Measurements from ENCODE around the gene MRPS6.

The MRPS6 gene

DNA sequence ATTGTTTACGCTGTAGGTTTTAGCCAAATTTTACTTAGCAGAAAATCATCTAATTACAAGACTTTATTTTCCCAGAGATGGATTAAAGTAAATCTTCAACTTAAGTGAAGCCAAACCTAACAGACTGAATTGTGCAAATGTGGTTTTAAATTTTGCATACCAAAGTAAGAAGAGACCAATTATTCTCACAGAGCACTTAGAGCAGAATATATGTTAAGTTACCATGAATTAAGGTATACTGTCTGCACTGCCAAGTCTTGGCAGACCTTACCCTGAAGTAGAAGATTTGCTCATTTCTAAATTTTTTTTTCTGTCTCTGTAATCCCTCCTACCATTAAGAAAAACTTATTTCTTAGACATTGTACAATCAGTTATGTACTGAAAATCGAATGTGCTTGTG is 24.1 kb downstream of the MRPS6 start:
- TF ChIP-seq GATA2 (IDR thresholded peaks at IDR 0.05; ENCODE audit: low read depth, low read length) (no peak), GATA3 (IDR thresholded peaks at IDR 0.05; ENCODE audit: low read depth, low read length) (no peak)

DNA sequence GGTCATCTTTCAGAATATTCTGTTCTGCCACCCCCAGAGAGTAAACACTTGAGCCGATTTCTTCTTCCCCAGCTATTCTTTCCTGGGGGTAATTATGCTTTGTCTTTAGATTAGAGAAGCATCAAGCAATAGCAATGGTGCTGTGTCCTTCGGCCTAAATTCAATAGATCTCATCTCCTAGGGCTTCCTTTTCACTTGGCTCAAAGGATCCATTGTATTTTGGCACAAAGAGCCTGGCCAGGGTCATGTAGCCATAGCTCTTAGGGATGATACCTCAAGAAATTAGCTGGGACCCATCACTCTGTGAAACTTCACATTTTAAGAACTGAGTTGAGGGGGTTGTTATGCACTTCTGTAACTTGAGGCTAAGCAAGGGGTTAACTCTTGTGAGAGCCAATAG is 27.0 kb downstream of the MRPS6 start:
- TF ChIP-seq GATA2 (IDR thresholded peaks at IDR 0.05; ENCODE audit: low read depth, low read length) (no peak), GATA3 (IDR thresholded peaks at IDR 0.05; ENCODE audit: low read depth, low read length) (no peak)

DNA sequence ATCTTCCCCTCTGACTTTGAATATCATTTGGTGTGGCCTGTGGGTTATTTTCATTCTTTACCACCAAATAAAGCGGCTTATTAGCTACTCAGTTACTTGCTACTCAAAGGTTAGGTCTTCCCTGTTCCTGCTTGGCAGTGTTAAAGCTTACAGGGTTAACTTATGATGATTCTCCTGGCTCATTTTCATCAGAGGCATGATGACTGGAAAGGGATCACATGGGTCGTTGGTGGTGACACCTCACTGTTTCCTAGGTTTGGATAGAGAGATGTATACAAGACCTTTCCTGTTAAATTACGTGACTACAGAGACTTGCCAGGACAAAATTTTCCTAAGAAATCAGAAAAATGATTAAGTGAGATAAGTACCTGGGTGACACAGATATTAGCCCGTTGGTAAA is 27.4 kb downstream of the MRPS6 start:
- TF ChIP-seq GATA2 (IDR thresholded peaks at IDR 0.05; ENCODE audit: low read depth, low read length) (no peak), GATA3 (IDR thresholded peaks at IDR 0.05; ENCODE audit: low read depth, low read length) (no peak)

DNA sequence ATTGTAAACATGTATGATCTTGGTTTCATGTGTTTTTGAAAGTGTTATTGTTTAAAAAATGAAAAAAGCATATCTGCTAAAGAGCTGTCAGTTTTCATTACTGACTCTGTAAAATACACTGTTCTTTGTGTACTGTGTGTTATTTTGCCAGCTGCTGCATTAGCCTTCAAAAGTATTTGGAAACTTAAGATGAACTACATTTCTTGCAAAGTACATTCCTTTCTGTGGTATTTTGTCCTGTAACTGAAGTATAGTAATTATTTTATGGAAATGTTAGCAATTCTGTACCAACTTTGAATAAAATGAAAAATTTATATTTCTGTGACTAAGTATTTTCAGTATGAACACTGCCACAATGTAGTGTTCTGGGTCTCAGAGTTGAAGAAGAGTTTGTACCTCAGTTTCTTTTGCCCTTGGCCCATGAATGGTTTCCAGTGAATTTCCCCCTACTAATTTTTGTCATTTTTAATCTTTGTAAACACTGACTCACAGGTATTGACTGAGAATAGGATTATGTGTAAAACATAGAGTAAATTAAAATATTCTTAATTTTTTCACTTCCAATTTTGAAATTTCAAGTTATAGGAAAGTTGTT is 32.7 kb downstream of the MRPS6 start:
- no peak for TF ChIP-seq GATA2 (IDR thresholded peaks at IDR 0.05; ENCODE audit: low read depth, low read length)
- TF ChIP-seq GATA3 (IDR thresholded peaks at IDR 0.05; ENCODE audit: low read depth, low read length) = no peak

DNA sequence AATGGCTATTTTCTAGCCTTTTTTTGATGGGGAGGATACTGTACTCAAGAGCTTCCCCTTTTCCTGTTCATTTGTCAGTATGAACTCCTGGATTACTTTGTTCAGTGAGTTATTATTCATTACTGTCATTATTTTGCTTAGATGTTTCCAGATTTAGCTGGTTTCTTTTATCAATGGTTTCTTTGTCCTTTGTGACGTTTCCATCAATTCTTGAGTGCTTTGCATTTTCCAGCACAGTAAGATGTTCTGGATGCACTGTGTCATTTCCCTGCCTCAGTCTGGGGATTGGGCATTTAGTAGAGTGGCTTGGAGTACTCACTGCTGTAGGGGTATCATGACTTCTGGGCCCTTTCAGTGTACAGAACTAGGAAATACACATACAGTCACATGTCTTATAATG is 34.2 kb downstream of the MRPS6 start:
- no peak for TF ChIP-seq GATA2 (IDR thresholded peaks at IDR 0.05; ENCODE audit: low read depth, low read length)
- no peak for TF ChIP-seq GATA3 (IDR thresholded peaks at IDR 0.05; ENCODE audit: low read depth, low read length)

DNA sequence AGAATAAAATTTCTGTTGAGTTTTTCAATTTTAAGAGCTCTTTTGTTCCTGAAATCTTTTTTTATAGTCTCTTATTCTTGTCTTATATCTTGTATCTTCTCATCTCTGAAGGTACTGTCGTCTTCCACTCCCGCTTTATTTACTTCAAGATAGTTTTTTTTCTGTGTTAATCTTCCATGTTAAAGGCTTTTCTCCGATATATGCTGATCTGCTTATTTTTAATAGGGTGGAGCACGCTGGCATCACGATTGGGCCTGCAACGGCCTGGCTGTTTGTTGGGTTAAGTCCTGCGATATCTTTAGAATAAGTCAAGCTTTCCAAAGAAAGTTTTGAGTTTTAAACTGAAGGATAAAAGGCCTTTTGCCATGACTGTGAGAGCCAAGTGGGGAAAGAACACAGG is 35.7 kb downstream of the MRPS6 start:
- TF ChIP-seq GATA3 (IDR thresholded peaks at IDR 0.05; ENCODE audit: low read depth, low read length) = no peak
- TF ChIP-seq GATA2 (IDR thresholded peaks at IDR 0.05; ENCODE audit: low read depth, low read length) = no peak

DNA sequence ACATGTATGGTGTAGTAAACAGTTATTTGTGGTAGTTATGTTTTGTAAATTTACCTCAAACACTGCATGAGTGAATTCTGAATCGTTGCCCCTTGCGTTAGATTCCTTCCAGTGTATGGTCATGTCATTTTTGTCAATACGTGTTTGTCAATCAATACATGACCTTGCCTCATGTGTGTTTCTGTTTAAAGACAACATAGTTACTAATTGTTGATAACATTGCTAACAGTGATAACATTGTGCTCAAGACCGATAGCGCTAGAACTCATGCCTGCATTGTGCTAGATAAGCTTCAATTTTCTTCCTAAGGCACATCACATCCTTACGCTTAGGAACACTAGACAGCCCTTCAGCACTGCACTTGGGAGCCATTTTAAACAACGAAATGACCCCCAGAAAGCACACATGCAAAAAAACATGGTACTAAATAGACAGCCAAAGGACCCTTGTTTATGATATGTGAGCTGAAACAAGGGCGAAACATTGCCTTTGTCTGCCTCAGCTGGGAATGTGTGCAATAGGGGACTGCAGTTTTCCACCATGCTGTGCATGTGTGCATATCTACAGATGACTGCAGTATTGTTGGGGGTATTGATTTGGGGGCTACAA is 37.3 kb downstream of the MRPS6 start:
- TF ChIP-seq GATA2 (IDR thresholded peaks at IDR 0.05; ENCODE audit: low read depth, low read length) (no peak), GATA3 (IDR thresholded peaks at IDR 0.05; ENCODE audit: low read depth, low read length) (no peak)

DNA sequence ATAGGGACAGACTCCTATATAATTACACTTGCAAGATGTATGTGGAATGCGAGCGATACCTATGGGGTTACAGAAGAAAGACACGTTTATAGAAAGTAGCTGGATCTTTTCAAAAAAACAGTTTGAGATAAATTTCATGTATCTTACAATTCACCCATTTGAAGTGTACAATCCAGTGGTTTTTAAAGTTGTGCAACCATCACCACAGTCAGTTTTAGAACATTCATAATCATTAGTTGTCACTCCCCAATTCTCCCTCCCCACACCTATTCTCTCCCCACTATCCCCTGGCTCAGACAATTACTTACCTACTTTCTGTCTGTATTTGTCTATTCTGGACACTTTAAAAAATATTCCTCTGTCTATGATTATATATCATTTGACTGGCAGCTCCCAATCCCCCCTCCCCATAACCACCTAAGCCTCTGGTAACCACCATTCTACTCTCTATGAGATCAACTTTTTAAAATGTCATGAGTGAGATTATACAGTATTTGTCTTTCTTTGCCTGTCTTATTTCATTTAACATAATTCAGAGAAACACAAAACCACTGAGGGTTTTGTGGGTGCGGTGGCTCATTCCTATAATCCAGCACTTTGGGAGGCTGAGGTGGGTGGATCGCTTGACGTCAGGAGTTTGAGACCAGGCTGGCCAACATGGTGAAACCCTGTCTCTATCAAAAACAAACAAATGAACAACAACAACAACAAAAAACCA is 39.1 kb downstream of the MRPS6 start:
- no peak for TF ChIP-seq GATA3 (IDR thresholded peaks at IDR 0.05; ENCODE audit: low read depth, low read length)
- TF ChIP-seq GATA2 (IDR thresholded peaks at IDR 0.05; ENCODE audit: low read depth, low read length) = no peak

DNA sequence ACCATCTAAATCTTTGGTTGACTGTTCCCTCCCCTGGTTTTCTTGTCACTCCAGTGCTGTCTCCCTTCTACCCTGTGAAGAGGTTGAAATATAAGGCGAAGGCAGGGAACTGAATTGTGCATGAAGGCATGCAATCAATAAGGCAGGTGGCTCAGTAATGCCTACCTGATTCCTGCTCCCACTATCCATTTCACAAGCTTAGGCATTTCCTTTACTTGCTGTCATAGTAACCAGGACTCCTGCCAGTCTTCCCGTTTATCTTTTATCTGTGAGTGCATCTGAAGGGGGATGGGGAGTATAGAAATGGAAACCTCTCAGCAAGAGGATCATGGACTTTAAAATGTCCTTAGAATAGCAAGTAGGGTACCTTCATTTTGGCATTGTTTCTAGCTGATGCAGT is 40.5 kb downstream of the MRPS6 start:
- TF ChIP-seq GATA2 (IDR thresholded peaks at IDR 0.05; ENCODE audit: low read depth, low read length) (no peak; the same call in 1 of the 2 replicates), GATA3 (IDR thresholded peaks at IDR 0.05; ENCODE audit: low read depth, low read length) (no peak)

DNA sequence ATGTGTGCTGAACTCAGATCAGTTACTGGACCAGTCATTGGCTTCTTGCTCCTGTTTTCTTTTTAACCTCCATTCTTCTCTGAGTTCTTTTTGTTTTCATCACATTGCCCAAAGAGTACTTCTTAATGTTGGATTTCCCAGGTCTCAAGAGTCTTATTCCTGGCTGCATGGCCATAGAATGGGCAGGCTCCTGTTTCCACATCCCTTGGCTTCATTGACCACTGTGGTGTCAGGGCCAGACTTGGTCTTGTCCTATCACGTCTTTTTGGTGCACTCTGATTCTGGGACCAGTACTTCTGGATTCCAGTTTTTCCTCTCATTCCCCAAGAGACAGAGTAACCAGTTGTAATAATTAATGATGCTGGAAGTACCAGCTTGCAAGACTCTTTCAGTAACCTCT is 41.8 kb downstream of the MRPS6 start:
- no peak for TF ChIP-seq GATA2 (IDR thresholded peaks at IDR 0.05; ENCODE audit: low read depth, low read length)

DNA sequence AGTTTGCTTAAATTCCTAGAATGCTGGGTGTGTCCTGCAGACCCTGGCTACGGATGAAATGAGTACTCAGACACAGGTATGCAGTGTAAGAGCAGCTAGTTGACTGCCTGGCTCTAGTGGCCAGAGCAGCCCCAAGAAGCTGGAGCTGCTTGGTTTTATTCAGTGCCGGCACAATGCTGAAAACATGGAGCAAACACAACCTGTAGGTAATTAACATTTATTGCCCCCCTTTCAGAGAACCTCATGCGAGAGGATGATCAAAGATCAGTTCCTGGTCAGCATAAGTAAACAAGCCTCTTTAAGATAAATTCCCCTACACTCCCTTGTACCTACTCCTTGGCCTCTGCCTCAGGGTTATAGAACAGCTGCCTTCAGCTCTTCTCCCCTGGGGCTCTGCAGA is 43.2 kb downstream of the MRPS6 start:
- TF ChIP-seq GATA3 (IDR thresholded peaks at IDR 0.05; ENCODE audit: low read depth, low read length) (no peak), GATA2 (IDR thresholded peaks at IDR 0.05; ENCODE audit: low read depth, low read length) (no peak)

DNA sequence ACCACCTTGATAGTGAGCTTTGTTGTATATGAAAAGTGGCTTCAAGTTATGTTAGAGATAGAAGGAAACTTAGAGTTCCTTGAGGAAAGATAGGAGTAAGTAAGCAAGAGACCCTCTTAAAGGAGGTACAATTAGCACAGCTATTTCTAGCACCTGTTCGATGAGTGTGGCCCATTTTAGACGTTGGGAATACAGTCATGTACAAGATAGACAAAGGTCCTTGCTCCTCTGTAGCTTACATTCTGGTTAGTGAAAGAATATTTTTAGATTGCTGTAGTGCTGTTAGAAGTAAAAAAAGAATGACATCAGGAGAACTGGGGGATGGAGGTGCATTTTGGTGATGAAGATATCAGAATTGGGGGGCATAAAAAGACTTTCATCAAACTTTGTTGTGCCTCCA is 47.5 kb downstream of the MRPS6 start:
- no peak for TF ChIP-seq GATA2 (IDR thresholded peaks at IDR 0.05; ENCODE audit: low read depth, low read length)
- TF ChIP-seq GATA3 (IDR thresholded peaks at IDR 0.05; ENCODE audit: low read depth, low read length) = no peak

DNA sequence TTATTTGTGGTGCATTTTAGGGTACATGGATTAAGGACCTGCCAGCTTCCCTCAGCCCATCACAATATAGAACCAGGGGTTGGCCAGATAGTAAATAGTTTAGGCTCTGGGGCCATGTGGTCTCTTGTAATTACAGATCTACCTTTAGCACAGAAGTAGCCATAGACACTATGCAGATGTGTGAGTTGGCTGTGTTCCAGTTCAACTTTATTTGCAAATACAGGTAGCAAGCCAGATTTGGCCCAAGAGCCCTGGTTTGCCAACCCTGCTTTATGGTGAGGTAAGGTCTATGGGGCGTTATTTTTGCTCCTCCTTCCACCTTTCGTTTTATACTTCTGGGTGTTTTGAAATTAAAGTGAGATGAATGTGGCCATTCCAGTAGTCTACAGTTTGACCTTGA is 48.7 kb downstream of the MRPS6 start:
- TF ChIP-seq GATA2 (IDR thresholded peaks at IDR 0.05; ENCODE audit: low read depth, low read length) (no peak), GATA3 (IDR thresholded peaks at IDR 0.05; ENCODE audit: low read depth, low read length) (no peak)

DNA sequence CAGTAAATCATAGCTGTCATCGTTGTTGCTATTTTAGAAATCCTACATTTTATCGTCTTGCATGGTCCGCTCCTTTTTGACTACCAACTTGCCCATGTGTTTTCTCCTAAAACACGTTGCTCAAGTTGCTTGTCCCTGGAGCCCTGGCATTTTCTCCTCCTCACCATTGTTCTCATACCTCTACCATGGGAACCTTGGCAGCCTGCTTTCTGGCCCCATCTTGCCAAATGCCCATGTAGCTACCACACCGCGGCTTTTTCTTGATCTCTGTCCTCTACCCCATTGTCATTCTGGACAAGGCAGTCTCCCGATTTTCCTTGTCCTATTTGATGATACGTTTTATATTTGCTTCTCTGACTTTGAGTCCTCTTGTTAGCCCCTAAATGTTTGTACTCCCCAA is 50.2 kb downstream of the MRPS6 start:
- no peak for TF ChIP-seq GATA2 (IDR thresholded peaks at IDR 0.05; ENCODE audit: low read depth, low read length)
- no peak for TF ChIP-seq GATA3 (IDR thresholded peaks at IDR 0.05; ENCODE audit: low read depth, low read length)

DNA sequence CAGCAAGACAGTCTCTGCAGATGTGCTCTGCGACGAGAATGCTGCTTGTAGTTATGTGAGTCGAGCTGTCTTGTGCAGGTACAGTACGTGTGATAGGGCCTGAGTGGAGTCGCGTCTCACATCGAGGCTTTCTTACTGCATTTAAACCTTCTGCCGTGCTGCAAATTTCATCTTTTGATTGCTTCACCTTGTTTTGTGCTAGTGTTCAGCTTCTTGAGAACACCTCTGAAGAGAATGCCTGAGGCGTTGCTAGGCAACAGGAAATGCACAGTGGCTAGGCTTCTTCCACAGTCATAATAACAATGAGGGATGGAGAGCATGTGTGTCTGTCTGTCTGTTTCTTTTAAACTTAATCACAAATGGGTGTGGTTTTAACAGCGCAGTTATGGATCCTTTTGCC is 52.9 kb downstream of the MRPS6 start:
- no peak for TF ChIP-seq GATA3 (IDR thresholded peaks at IDR 0.05; ENCODE audit: low read depth, low read length)
- TF ChIP-seq GATA2 (IDR thresholded peaks at IDR 0.05; ENCODE audit: low read depth, low read length) = no peak

Measured in SH-SY5Y (cell line).